GM12892 (cell line): ENCODE data around the gene ADAT2.

Experiments used
- POLR2A ChIP-seq: IDR thresholded peaks from 2 replicates; pipeline ENCODE4 v1.6.1; 2011; ENCODE audit warnings: low read depth, low read length, control low read depth
- POLR2AphosphoS5 ChIP-seq: IDR thresholded peaks from 2 replicates; pipeline ENCODE4 v1.6.1; 2011; ENCODE audit warnings: low read depth, low read length, control low read depth
- TAF1 ChIP-seq: IDR thresholded peaks from 2 replicates; pipeline ENCODE4 v1.6.1; 2011; ENCODE audit warnings: low read depth, mild to moderate bottlenecking, control low read depth, low read length, borderline replicate concordance

GRCh38 chr6:143414769-143415168 lies 35.7 kb downstream of the ADAT2 start:
- no peak for TF ChIP-seq TAF1
- no peak for TF ChIP-seq POLR2A
- no peak for TF ChIP-seq POLR2AphosphoS5
